KMS-11 (cell line): Measurements from ENCODE around the gene ZPR1.
A peak's percentile ranks its signal among the peaks of the same experiment; 100 is the strongest.

Experiments used
- H2AFZ ChIP-seq: fragments of 200-600 bp; sonication (generic); 2 replicates; pipeline ENCODE4 v1.6.1; 2016; ENCODE audit warnings: antibody characterized with exemption, mixed run types, low read depth
- H3K27ac ChIP-seq: fragments of 200-600 bp; sonication (generic); 2 replicates; pipeline ENCODE4 v1.6.1; 2016; ENCODE audit warnings: mild to moderate bottlenecking, mixed run types
- H3K27me3 ChIP-seq: fragments of 200-600 bp; sonication (generic); 2 replicates; pipeline ENCODE4 v1.6.1; 2017; ENCODE audit warnings: mild to moderate bottlenecking, low read depth, mixed run types, moderate library complexity; ENCODE audit not compliant: insufficient read depth
- H3K36me3 ChIP-seq: fragments of 200-600 bp; sonication (generic); 2 replicates; pipeline ENCODE4 v1.6.1; 2017; ENCODE audit warnings: mild to moderate bottlenecking, mixed run types; ENCODE audit not compliant: insufficient read depth
- H3K4me1 ChIP-seq: fragments of 200-600 bp; sonication (generic); 2 replicates; pipeline ENCODE4 v1.6.1; 2016; ENCODE audit warnings: mild to moderate bottlenecking, low read depth, mixed run types; ENCODE audit not compliant: poor library complexity, severe bottlenecking
- H3K4me2 ChIP-seq: fragments of 200-600 bp; sonication (generic); 2 replicates; pipeline ENCODE4 v1.7.0; 2016; ENCODE audit warnings: mild to moderate bottlenecking, mixed run types
- H3K4me3 ChIP-seq: fragments of 200-600 bp; sonication (generic); IDR thresholded peaks from 2 replicates; pipeline ENCODE4 v1.6.1; 2017; ENCODE audit warnings: low read depth, low read length, mixed read lengths; ENCODE audit not compliant: insufficient read depth
- H3K79me2 ChIP-seq: fragments of 200-600 bp; sonication (generic); 2 replicates; pipeline ENCODE4 v1.6.1; 2016; ENCODE audit warnings: low read depth, mixed run types; ENCODE audit not compliant: insufficient read depth
- H3K9ac ChIP-seq: fragments of 200-600 bp; sonication (generic); 2 replicates; pipeline ENCODE4 v1.6.1; 2016; ENCODE audit warnings: mild to moderate bottlenecking, mixed run types
- H4K20me1 ChIP-seq: fragments of 200-600 bp; sonication (generic); 2 replicates; pipeline ENCODE4 v1.6.1; 2016; ENCODE audit warnings: mild to moderate bottlenecking, mixed run types; ENCODE audit not compliant: insufficient read depth
- CTCF ChIP-seq: fragments of 200-600 bp; sonication (generic); conservative IDR thresholded peaks from 2 replicates; pipeline ENCODE4 v1.6.1; 2017; ENCODE audit warnings: low read depth, mild to moderate bottlenecking, antibody characterized with exemption, low read length, moderate library complexity, mixed read lengths

Gene ZPR1

GRCh38 chr11:116790167-116791001, 2.6 kb upstream of the ZPR1 start:
- Histone ChIP-seq H3K27ac (no peak overlapping the region), H3K4me1 (peaks cover 12% of the 10 kb centered on the region), H3K27me3 (no peaks in the 10 kb centered on the region), H3K9ac (no peak overlapping the region), H3K4me3 (no peak overlapping the region), H4K20me1 (no peaks in the 10 kb centered on the region), H2AFZ (no peak overlapping the region), H3K79me2 (peaks cover 12% of the 10 kb centered on the region), H3K36me3 (no peaks in the 10 kb centered on the region), H3K4me2 (no peak overlapping the region)
- TF ChIP-seq CTCF = no peak

GRCh38 chr11:116788975-116789374, 1.2 kb upstream of the ZPR1 start:
- H3K79me2 ChIP-seq = peaks cover 12% of the 10 kb centered on the region
- no peak for TF ChIP-seq CTCF
- H3K4me2 ChIP-seq = no peak overlapping the region
- no peaks in the 10 kb centered on the region for H4K20me1 ChIP-seq
- H3K27ac ChIP-seq = no peak overlapping the region
- H2AFZ ChIP-seq = no peak overlapping the region
- no peaks in the 10 kb centered on the region for H3K36me3 ChIP-seq
- H3K27me3 ChIP-seq = no peaks in the 10 kb centered on the region
- peaks cover 12% of the 10 kb centered on the region for H3K4me1 ChIP-seq
- no peak overlapping the region for H3K4me3 ChIP-seq
- no peak overlapping the region for H3K9ac ChIP-seq

GRCh38 chr11:116788534-116788933, 711 bp upstream of the ZPR1 start:
- Histone ChIP-seq H3K36me3 (no peaks in the 10 kb centered on the region), H2AFZ (peak overlapping the region; percentile 60; the same call in 1 of the 2 replicates), H3K4me3 (no peak overlapping the region), H3K79me2 (peaks cover 12% of the 10 kb centered on the region), H3K9ac (no peak overlapping the region), H3K4me1 (peaks cover 12% of the 10 kb centered on the region), H3K4me2 (peak overlapping the region; percentile 73; the same call in 1 of the 2 replicates), H3K27me3 (no peaks in the 10 kb centered on the region), H3K27ac (no peak overlapping the region), H4K20me1 (no peaks in the 10 kb centered on the region)
- no peak for TF ChIP-seq CTCF

DNA sequence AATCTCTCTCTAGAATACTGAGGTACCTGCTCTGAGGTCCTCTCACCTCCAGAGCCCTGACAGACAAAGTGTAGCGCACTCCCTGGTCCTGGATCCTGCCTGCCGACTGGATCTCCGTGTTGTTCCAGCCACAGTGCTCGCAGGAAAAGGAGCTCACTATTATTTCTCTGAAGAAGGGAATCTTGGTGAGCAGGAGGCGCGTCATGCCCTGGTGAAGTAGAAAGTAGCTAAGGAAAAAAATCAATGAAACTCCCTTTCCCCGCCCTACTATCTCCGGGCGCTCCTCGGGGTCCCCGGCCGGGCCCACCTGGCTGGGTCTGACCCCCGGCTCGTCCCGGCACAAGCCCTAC, 412 bp downstream of the ZPR1 start:
- Histone ChIP-seq H3K9ac (peak overlapping the region; percentile 70), H3K4me1 (peaks cover 12% of the 10 kb centered on the region), H2AFZ (peak overlapping the region; percentile 60), H3K4me3 (no peak overlapping the region), H3K36me3 (no peaks in the 10 kb centered on the region), H4K20me1 (no peaks in the 10 kb centered on the region), H3K27ac (no peak overlapping the region; the same call in 1 of the 2 replicates), H3K79me2 (peaks cover 12% of the 10 kb centered on the region), H3K27me3 (no peaks in the 10 kb centered on the region), H3K4me2 (peak overlapping the region; percentile 73; the same call in 1 of the 2 replicates)
- TF ChIP-seq CTCF = no peak
